Activated CD8-positive, alpha-beta memory T cell treated with anti-CD3 and anti-CD28 coated beads, Interleukin-2, amount 50 U/mL, for 24 hours (primary cell): Measurements from ENCODE around the gene C16orf54.
"Not testable (repeated sequence)": the region's sequence is repeated elsewhere in the genome, so short reads cannot be mapped to it uniquely, and the experiment has no call there.

Source experiments
- DNase-seq: peaks from one replicate; pipeline ENCODE4 v3.0.0-alpha.2; 2020; ENCODE audit errors: extremely low read depth

Gene C16orf54

DNA sequence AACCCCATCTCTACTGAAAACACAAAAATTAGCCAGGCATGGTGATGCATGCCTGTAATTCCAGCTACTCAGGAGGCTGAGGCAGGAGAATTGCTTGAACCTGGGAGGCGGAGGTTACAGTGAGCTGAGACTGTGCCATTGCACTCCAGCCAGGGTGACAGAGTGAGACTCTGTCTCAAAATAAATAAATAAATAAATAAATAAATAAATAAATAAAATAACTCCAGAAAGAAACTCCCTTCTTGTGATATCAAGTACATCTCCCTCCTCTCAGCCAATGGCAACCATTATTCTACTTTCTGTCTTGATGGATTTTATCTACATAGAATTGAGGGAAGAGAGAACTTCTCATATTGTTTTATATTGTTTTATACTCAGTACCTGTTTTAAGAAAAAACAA, 38.6 kb downstream of the C16orf54 start:
- DNase-seq = not testable (repeated sequence)

DNA sequence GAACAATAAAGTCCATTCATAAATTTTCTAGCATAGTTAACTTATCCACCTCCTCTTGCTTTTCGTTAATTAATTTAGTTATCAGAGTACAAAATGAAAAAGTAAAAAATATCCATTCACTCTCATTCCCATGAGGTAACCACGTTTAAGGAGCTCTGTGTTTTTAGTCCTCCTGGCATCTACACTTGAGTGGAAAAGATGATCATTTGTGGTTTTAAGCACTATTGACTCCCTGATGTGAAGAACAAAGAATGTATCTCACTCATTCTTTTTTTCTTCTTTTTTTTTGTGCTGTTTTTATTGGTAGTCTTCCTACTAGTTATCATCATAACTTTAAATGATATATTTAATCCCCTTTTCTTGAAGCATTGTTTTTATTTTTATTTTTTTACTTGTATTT, 40.8 kb downstream of the C16orf54 start:
- no peak for DNase-seq

GRCh38 chr16:29702269-29702668, 43.5 kb downstream of the C16orf54 start:
- no peak for DNase-seq

DNA sequence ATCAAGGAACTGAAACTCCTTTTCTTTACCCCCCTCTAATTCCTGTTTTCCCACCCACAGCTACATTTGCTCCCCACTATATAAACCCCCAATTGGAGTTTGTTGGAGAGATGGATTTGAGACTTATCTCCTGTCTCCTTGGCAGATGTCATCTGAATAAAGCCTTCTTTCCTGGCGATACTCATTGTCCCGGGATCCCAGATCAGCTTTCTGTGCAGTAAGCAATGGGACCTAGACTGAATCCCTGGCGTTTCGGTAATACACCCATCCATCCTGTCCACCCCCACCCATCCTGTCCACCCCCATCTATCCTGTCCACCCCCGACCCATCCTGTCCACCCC, 44.6 kb downstream of the C16orf54 start:
- DNase-seq = no peak

DNA sequence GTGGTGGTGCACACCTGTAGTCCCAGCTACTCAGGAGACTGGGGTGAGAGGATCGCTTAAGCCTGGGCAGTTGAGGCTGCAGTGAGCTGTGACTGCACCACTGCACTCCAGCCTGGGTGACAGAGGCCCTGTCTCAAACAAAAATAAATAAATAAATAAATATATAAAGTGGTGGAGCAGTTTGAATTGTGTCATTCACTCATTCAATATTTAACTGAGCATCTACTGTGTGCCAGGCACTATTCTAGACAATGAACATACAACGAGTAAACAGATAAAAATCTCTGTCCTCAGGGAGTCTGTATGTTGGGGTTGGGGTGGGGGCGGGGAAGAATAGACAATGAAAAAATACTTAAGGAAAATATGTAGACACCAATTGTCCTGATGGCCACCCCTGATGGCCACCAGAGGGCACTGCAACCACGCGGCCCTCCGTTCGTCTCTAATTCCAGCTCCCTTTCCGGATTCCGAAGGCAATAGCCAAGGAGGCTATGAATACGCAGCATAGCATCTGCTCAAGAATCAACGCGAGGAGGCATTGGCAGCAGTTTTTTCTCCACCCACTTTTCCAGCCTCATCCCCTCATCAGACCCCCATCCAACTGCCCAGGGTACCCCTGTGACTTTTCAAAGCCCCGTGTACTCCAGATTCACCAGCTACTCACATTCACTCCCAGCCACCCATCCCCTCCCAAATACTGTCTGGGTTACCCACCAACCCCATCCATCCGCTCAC, 45.4 kb downstream of the C16orf54 start:
- peak; percentile 25 for DNase-seq

- DNase-seq = no peak
Measured at GRCh38 chr16:29699324-29700219, 46.2 kb downstream of the C16orf54 start.

DNA sequence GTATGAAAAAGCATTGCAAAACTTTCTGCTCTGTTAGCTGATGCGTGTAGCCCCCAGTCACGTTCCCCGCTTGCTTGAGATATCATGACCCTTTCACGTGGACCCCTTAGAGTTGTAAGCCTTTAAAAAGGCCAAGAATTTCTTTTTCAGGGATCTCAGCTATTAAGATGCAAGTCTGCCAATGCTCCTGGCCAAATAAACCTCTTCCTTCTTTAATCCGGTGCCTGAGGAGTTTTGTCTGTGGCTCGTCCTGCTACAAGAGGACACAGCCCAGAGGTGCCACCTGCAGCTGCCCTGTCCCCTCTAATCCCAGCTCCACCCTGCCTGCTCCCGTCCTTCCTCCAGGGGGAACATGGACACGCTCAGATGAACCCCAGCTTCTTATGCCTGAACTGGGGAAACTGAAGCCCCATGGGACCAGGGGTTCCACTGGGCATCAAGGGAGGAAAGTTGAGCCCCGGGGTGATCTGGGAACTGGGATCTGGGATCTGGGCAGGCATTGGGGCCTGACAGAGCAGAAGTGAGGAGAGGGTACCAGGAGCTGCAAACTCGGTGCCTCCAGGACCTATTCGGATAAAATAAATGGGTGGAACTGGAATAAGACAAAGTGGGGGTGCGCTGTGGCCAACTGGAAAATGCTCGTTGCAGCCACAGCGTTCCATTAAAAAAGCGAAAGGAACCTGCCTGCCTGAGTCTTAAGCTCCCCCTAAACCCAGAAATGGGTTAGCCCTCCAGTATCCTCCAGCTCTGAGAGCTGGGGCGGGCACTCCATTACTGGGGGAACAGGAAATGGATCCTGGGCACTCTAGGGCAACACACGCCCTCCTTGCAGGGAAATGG, 47.1 kb downstream of the C16orf54 start:
- DNase-seq = no peak

GRCh38 chr16:29698042-29698441, 47.7 kb downstream of the C16orf54 start:
- no peak for DNase-seq

GRCh38 chr16:29697391-29697790, 48.4 kb downstream of the C16orf54 start:
- DNase-seq = no peak

DNA sequence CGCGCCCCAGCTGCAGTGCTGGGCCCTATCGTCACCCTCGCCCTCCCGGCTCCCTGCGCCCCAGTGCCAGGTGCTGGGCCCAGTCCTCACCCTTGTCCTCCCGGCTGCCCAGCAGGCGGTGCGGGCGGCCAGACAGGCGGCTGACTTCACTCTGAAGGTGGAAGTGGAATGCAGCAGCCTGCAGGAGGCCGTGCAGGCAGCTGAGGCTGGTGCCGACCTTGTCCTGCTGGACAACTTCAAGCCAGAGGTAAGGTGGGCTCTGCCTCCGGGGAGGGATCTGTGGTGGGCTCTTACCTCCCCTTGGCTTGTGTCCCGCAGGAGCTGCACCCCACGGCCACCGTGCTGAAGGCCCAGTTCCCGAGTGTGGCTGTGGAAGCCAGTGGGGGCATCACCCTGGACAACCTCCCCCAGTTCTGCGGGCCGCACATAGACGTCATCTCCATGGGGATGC, 48.9 kb downstream of the C16orf54 start:
- no peak for DNase-seq

- not testable (repeated sequence) for DNase-seq
Measured at GRCh38 chr16:29695675-29696074, 50.1 kb downstream of the C16orf54 start.

DNA sequence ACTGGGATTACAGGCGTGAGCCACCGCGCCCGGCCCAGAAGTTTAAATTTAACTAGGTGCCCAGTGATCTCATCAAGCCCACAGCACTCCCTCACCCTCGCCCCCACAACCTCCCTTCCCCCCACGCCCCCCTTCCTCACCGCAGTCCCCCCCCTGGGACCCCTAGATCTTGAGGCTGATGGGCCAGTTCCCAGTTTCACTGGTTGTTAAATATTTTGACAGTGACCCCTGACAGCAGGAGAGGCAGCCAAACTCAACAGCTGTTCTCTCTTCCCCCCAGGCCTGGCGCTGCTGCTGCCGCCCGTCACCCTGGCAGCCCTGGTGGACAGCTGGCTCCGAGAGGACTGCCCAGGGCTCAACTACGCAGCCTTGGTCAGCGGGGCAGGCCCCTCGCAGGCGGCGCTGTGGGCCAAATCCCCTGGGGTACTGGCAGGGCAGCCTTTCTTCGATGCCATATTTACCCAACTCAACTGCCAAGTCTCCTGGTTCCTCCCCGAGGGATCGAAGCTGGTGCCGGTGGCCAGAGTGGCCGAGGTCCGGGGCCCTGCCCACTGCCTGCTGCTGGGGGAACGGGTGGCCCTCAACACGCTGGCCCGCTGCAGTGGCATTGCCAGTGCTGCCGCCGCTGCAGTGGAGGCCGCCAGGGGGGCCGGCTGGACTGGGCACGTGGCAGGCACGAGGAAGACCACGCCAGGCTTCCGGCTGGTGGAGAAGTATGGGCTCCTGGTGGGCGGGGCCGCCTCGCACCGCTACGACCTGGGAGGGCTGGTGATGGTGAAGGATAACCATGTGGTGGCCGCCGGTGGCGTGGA, 51.2 kb downstream of the C16orf54 start:
- DNase-seq = no peak

DNA sequence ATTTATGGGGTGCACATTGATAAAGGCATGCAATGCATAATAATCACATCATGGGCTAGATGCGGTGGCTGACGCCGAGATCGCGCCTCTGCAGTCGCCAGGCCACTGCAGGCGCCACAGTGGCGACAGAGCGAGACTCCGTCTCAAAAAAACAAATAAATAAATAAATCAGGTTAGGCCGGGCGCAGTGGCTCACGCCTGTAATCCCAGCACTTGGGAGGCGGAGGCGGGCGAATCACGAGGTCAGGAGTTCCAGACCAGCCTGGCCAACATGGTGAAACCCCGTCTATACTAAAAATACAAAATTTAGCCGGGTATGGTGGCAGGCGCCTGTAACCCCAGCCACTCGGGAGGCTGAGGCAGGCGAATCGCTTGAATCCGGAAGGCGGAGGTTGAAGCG, 53.2 kb downstream of the C16orf54 start:
- DNase-seq = not testable (repeated sequence)
